Measurements from ENCODE around the gene PILRB. TPM values are rescaled to one million over a fixed set of nuclear protein-coding genes. Genes with fewer than 3 reads are reported as not detected.

Gene PILRB
- total RNA-seq, 4 donors from 2014 or later: 80.0 to 239 (median 113) TPM

GRCh38 chr7:100413346-100413745, 55.4 kb downstream of the PILRB start:
- H3K36me3 ChIP-seq: no peaks in the 10 kb centered on the region
- TF ChIP-seq, protein P1, sequence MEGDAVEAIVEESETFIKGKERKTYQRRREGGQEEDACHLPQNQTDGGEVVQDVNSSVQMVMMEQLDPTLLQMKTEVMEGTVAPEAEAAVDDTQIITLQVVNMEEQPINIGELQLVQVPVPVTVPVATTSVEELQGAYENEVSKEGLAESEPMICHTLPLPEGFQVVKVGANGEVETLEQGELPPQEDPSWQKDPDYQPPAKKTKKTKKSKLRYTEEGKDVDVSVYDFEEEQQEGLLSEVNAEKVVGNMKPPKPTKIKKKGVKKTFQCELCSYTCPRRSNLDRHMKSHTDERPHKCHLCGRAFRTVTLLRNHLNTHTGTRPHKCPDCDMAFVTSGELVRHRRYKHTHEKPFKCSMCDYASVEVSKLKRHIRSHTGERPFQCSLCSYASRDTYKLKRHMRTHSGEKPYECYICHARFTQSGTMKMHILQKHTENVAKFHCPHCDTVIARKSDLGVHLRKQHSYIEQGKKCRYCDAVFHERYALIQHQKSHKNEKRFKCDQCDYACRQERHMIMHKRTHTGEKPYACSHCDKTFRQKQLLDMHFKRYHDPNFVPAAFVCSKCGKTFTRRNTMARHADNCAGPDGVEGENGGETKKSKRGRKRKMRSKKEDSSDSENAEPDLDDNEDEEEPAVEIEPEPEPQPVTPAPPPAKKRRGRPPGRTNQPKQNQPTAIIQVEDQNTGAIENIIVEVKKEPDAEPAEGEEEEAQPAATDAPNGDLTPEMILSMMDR (IDR thresholded peaks at IDR 0.05): no peak
- TF ChIP-seq POLR2A (IDR thresholded peaks at IDR 0.05): no peak
- no peak for TF ChIP-seq EP300 (IDR thresholded peaks at IDR 0.05; ENCODE audit: low read depth)
- TF ChIP-seq POLR2AphosphoS5 (IDR thresholded peaks at IDR 0.05): no peak
- no peaks in the 10 kb centered on the region for H3K4me1 ChIP-seq
- no peaks in the 10 kb centered on the region for H3K9me3 ChIP-seq
- H3K27ac ChIP-seq: no peak overlapping the region
- H3K4me3 ChIP-seq: no peak overlapping the region
- H3K27me3 ChIP-seq: peaks cover 3% of the 10 kb centered on the region
- in situ Hi-C loops (cut with MboI; ENCODE audit: low pct_ligation_motif_present in 1 of 4, low pct_unique_long_range_greater_than_20kb in 1 of 4, low sequenced_read_pairs in 3 of 4): no loop called here
- DNase-seq: no peak
- intact Hi-C loops (cut with DNase I; ENCODE audit: low total_unique reads): no loop called here

GRCh38 chr7:100413889-100414288, 56.0 kb downstream of the PILRB start:
- H3K27me3 ChIP-seq: peaks cover 1% of the 10 kb centered on the region
- H3K27ac ChIP-seq: no peak overlapping the region
- DNase-seq: no peak
- intact Hi-C loops (cut with DNase I; ENCODE audit: low total_unique reads) (no loop called here), in situ Hi-C loops (cut with MboI; ENCODE audit: low pct_ligation_motif_present in 1 of 4, low pct_unique_long_range_greater_than_20kb in 1 of 4, low sequenced_read_pairs in 3 of 4) (no loop called here)
- 79 to 85% methylated on average over 1 of the region's 1 CpG for WGBS, 2 donors (ENCODE audit: low coverage in 1 of 2)
- H3K36me3 ChIP-seq: no peaks in the 10 kb centered on the region
- no peaks in the 10 kb centered on the region for H3K9me3 ChIP-seq
- TF ChIP-seq EP300 (IDR thresholded peaks at IDR 0.05; ENCODE audit: low read depth) (no peak), POLR2AphosphoS5 (IDR thresholded peaks at IDR 0.05) (no peak), POLR2A (IDR thresholded peaks at IDR 0.05) (no peak)
- TF ChIP-seq, protein P1 (IDR thresholded peaks at IDR 0.05): no peak
- H3K4me3 ChIP-seq: no peak overlapping the region
- no peaks in the 10 kb centered on the region for H3K4me1 ChIP-seq

DNA sequence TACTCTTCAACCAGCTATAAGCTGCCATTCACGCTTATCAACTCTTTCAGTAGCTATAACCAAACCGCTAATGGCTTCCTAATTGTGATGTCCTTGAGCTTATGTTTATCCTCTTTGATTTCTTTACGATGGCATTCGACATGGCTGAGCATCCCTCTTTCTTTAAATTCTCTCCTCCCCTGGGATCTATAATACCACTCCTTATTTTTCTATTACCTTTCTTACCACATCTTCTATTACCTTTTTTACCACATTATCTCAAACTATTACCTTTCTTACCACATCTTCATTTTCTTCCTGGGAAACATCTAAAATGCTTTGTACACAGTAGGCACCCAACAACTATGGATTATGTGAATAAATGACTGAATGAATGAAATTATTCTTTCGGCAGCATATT, 57.5 kb downstream of the PILRB start:
- DNase-seq: no peak
- Histone ChIP-seq H3K27ac (no peak overlapping the region), H3K9me3 (no peaks in the 10 kb centered on the region), H3K4me1 (no peaks in the 10 kb centered on the region), H3K4me3 (no peak overlapping the region), H3K27me3 (no peaks in the 10 kb centered on the region), H3K36me3 (no peaks in the 10 kb centered on the region)
- in situ Hi-C loops (cut with MboI; ENCODE audit: low pct_ligation_motif_present in 1 of 4, low pct_unique_long_range_greater_than_20kb in 1 of 4, low sequenced_read_pairs in 3 of 4): no loop called here
- 80 to 83% methylated on average over 3 to 5 of the region's 5 CpGs for WGBS, 2 donors (ENCODE audit: low coverage in 1 of 2)
- intact Hi-C loops (cut with DNase I; ENCODE audit: low total_unique reads): no loop called here
- TF ChIP-seq POLR2AphosphoS5 (IDR thresholded peaks at IDR 0.05) (no peak), POLR2A (IDR thresholded peaks at IDR 0.05) (no peak), EP300 (IDR thresholded peaks at IDR 0.05; ENCODE audit: low read depth) (no peak)
- TF ChIP-seq, protein P1 (IDR thresholded peaks at IDR 0.05): no peak

Small RNA genes within 50 kb of the gene (small RNA-seq; reads per million reads assigned to genes)
- 0 reads per million in 4 donors for gene RF00019

Other genes with a start within 250 kb of the PILRB start
- 100 to 1,000 TPM in 1 of 4 donors, 10 to 100 TPM in 3; 18.0 to 581 (median 43.9) TPM for gene TAF6, start 238.8 kb upstream of the PILRB start, total RNA-seq
- 1 to 10 TPM; 4.9 to 9.4 (median 7.0) TPM for gene CNPY4, start 238.5 kb upstream of the PILRB start, total RNA-seq
- 1 to 10 TPM in 2 of 4 donors, not detected in 2; 4.4 to 5.6 TPM for gene MBLAC1, start 231.2 kb upstream of the PILRB start, total RNA-seq
- 100 to 1,000 TPM; 105 to 403 (median 256) TPM for gene LAMTOR4, start 209.2 kb upstream of the PILRB start, total RNA-seq
- 100 to 1,000 TPM in 1 of 4 donors, 10 to 100 TPM in 3; 43.5 to 111 (median 51.2) TPM for gene TRAPPC14, start 199.4 kb upstream of the PILRB start, total RNA-seq
- gene GAL3ST4, start 189.5 kb upstream of the PILRB start, total RNA-seq: 1 to 10 TPM in 3 of 4 donors, not detected in 1; 2.0 to 5.1 (median 3.8) TPM
- gene GPC2, start 180.7 kb upstream of the PILRB start, total RNA-seq: 10 to 100 TPM in 2 of 4 donors, 1 to 10 TPM in 1, not detected in 1; 3.5 to 17.2 (median 12.5) TPM
- 1 to 10 TPM in 2 of 4 donors, under 1 TPM in 1, not detected in 1; 0.96 to 9.4 (median 2.2) TPM for gene STAG3, start 180.2 kb upstream of the PILRB start, total RNA-seq
- 1 to 10 TPM in 2 of 4 donors, not detected in 2; 2.2 to 4.3 TPM for gene PVRIG, start 138.2 kb upstream of the PILRB start, total RNA-seq
- gene SPDYE3, start 50.4 kb upstream of the PILRB start, total RNA-seq: not detected
- 1 to 10 TPM in 2 of 4 donors, not detected in 2; 1.9 to 4.9 TPM for gene PILRA, start 15.4 kb downstream of the PILRB start, total RNA-seq
- 1 to 10 TPM in 1 of 4 donors, under 1 TPM in 2, not detected in 1; 0.68 to 2.4 (median 0.80) TPM for gene ZCWPW1, start 70.6 kb downstream of the PILRB start, total RNA-seq
- gene MEPCE, start 71.7 kb downstream of the PILRB start, total RNA-seq: 10 to 100 TPM; 25.9 to 41.9 (median 30.5) TPM
- 10 to 100 TPM; 17.1 to 98.4 (median 37.2) TPM for gene PPP1R35, start 78.4 kb downstream of the PILRB start, total RNA-seq
- not detected for gene SPACDR, start 106.1 kb downstream of the PILRB start, total RNA-seq
- gene TSC22D4, start 121.1 kb downstream of the PILRB start, total RNA-seq: 100 to 1,000 TPM in 1 of 4 donors, 10 to 100 TPM in 3; 41.6 to 101 (median 67.6) TPM
- 1 to 10 TPM in 1 of 4 donors, under 1 TPM in 1, not detected in 2; 0.41 to 1.4 TPM for gene NYAP1, start 125.8 kb downstream of the PILRB start, total RNA-seq
- 100 to 1,000 TPM in 2 of 4 donors, 10 to 100 TPM in 2; 63.8 to 154 (median 102) TPM for gene AGFG2, start 181.1 kb downstream of the PILRB start, total RNA-seq
- gene SAP25, start 215.8 kb downstream of the PILRB start, total RNA-seq: 10 to 100 TPM in 1 of 4 donors, 1 to 10 TPM in 1, under 1 TPM in 1, not detected in 1; 0.96 to 52.4 (median 2.7) TPM
- gene LRCH4, start 228.0 kb downstream of the PILRB start, total RNA-seq: 100 to 1,000 TPM; 115 to 508 (median 151) TPM
- under 1 TPM in 2 of 4 donors, not detected in 2; 0.14 to 0.79 TPM for gene FBXO24, start 228.2 kb downstream of the PILRB start, total RNA-seq
- gene PCOLCE, start 244.2 kb downstream of the PILRB start, total RNA-seq: 10 to 100 TPM in 2 of 4 donors, 1 to 10 TPM in 2; 5.6 to 46.2 (median 11.7) TPM

All from transverse colon (tissue), 4 donors.